Transverse colon (tissue), 4 donors: ENCODE measurements around the gene GSC. TPM values are rescaled to one million over a fixed set of nuclear protein-coding genes. Genes with fewer than 3 reads are reported as not detected.
"Not testable (repeated sequence)": the region's sequence is repeated elsewhere in the genome, so short reads cannot be mapped to it uniquely, and the experiment has no call there.

Experiments used
- DNase-seq: peaks from one replicate; pipeline ENCODE4 v3.0.0-alpha.2; 2019
- H3K27ac ChIP-seq, 4 donors: fragments of 200-600 bp; sonication (generic); 2 replicates each; pipeline ENCODE4 v1.5.1; 2016 to 2018; ENCODE audit warnings: inconsistent platforms in 4 of 4
- H3K27me3 ChIP-seq: fragments of 200-600 bp; sonication (generic); 2 replicates; pipeline ENCODE4 v1.5.1; 2017; ENCODE audit warnings: inconsistent platforms
- H3K36me3 ChIP-seq, 4 donors: fragments of 200-600 bp; sonication (generic); 2 replicates each; pipeline ENCODE4 v1.5.1; 2017 to 2019; ENCODE audit warnings: inconsistent platforms in 4 of 4
- H3K4me1 ChIP-seq, 4 donors: fragments of 200-600 bp; sonication (generic); 2 replicates each; pipeline ENCODE4 v1.5.1; 2017 to 2020; ENCODE audit warnings: inconsistent platforms in 4 of 4
- H3K4me3 ChIP-seq, 4 donors: fragments of 200-600 bp; sonication (generic); 1 replicate in 1 of 4; 2 replicates in 3 of 4; pipeline versions ENCODE4 v1.5.1 to v1.6.1; 2017 to 2019; ENCODE audit warnings: inconsistent platforms in 4 of 4
- H3K9me3 ChIP-seq, 2 donors: fragments of 200-600 bp; sonication (generic); 2 replicates each; pipeline ENCODE4 v1.5.1; 2017 to 2019; ENCODE audit warnings: inconsistent platforms in 2 of 2
- CTCF ChIP-seq, 5 experiments: fragments of 200-600 bp in 3 of 5; fragments of 450-650 bp in 2 of 5; sonication (generic) in 3 of 5; IDR thresholded peaks; 1 replicate in 2 of 5; 2 replicates in 3 of 5; pipeline ENCODE4 v1.5.1; 2016 to 2017; ENCODE audit warnings: antibody characterized with exemption in 5 of 5, inconsistent platforms in 3 of 5, mild to moderate bottlenecking in 2 of 5, moderate library complexity in 1 of 5
- EP300 ChIP-seq: sonication (generic); formaldehyde crosslinking; IDR thresholded peaks from one replicate; pipeline ENCODE4 v1.6.1; 2017; ENCODE audit warnings: antibody characterized with exemption, low read depth
- POLR2A ChIP-seq: fragments of 450-650 bp; IDR thresholded peaks from one replicate; pipeline ENCODE4 v1.6.1; 2016; ENCODE audit warnings: antibody characterized with exemption, mild to moderate bottlenecking, moderate library complexity
- POLR2AphosphoS5 ChIP-seq, 3 donors: sonication (generic); formaldehyde crosslinking; IDR thresholded peaks; one replicate each; pipeline ENCODE4 v1.6.1; 2016; ENCODE audit warnings: antibody characterized with exemption in 3 of 3
- WGBS, 2 donors: methylation state at CpG; one replicate each; pipeline ENCODE4 v1.1.5; 2018; ENCODE audit warnings: low coverage in 1 of 2; 5-methylcytosine and 5-hydroxymethylcytosine counted together
- in situ Hi-C, 4 donors: fragments of 200-750 bp; cut with MboI; loops; one replicate each; pipeline versions ENCODE4 v1.15.0 to v1.15.1; 2017; ENCODE audit warnings: low sequenced_read_pairs in 3 of 4, low pct_ligation_motif_present in 1 of 4, low pct_unique_long_range_greater_than_20kb in 1 of 4
- intact Hi-C: fragments of 100-400 bp; cut with DNase I; formaldehyde crosslinking; loops from one replicate; pipeline ENCODE4 v1.15.1; 2023; ENCODE audit warnings: low total_unique reads
- total RNA-seq, 4 donors: library from RNA; depleted of rRNA; stranded (reverse); fragments of >200 nt; gene quantifications; one replicate each; pipeline ENCODE4 v1.1.0, GENCODE V29; 2016

Gene GSC
- total RNA-seq, 4 donors from 2014 or later = 0.32 TPM; not detected in 3

GRCh38 chr14:94801225-94801624 lies 31.3 kb upstream of the GSC start:
- intact Hi-C loops = no loop called here
- WGBS, 2 donors = 92 to 100% methylated on average over 4 to 8 of the region's 8 CpGs

GRCh38 chr14:94800764-94801163 lies 30.9 kb upstream of the GSC start:
- H3K4me3 ChIP-seq, H3K27me3 ChIP-seq, H3K9me3 ChIP-seq, H3K36me3 ChIP-seq, H3K4me1 ChIP-seq, intact Hi-C loops, in situ Hi-C loops, H3K27ac ChIP-seq, DNase-seq: not testable (repeated sequence)
- WGBS, 2 donors = 69 to 72% methylated on average over 5 to 9 of the region's 9 CpGs

More at GRCh38 chr14:94801225-94801624, 31.3 kb upstream of the GSC start:
- in situ Hi-C loops = no loop called here
- Histone ChIP-seq H3K4me1 (no peaks in the 10 kb centered on the region), H3K4me3 (no peak overlapping the region), H3K36me3 (no peaks in the 10 kb centered on the region), H3K27ac (no peak overlapping the region), H3K9me3 (no peaks in the 10 kb centered on the region), H3K27me3 (no peaks in the 10 kb centered on the region)
- TF ChIP-seq CTCF (IDR thresholded peaks at IDR 0.05) = no peak
- no peak for TF ChIP-seq POLR2A
- TF ChIP-seq POLR2AphosphoS5 (IDR thresholded peaks at IDR 0.05) = no peak
- TF ChIP-seq EP300 = no peak
- no peak for DNase-seq

DNA sequence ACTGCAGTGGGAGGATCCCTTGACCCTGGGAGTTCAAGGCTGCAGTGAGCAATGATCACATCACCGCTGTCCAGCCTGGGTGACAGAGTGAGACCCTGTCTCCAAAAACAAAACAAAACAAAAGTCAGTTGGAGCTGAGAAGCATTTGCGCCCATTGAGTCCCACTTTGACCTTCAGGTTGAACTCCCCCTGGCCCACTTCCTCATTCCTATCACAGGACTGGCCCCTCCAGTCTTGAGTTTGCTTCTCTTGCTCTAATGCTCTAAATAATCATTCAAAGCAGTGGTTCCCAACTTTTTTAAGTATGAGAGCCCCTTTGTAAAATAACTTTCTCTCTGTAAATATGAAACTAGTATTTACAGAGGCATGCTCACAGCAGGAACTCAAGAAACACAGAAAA lies 28.0 kb upstream of the GSC start:
- Histone ChIP-seq H3K36me3 (no peaks in the 10 kb centered on the region), H3K27ac (no peak overlapping the region), H3K27me3 (no peaks in the 10 kb centered on the region), H3K4me3 (no peak overlapping the region), H3K9me3 (no peaks in the 10 kb centered on the region), H3K4me1 (no peaks in the 10 kb centered on the region)
- DNase-seq = no peak
- intact Hi-C loops (no loop called here), in situ Hi-C loops (no loop called here)
- 86 to 100% methylated on average over 1 to 2 of the region's 2 CpGs for WGBS, 2 donors
- TF ChIP-seq CTCF (IDR thresholded peaks at IDR 0.05) (no peak), EP300 (no peak), POLR2AphosphoS5 (IDR thresholded peaks at IDR 0.05) (no peak), POLR2A (no peak)

DNA sequence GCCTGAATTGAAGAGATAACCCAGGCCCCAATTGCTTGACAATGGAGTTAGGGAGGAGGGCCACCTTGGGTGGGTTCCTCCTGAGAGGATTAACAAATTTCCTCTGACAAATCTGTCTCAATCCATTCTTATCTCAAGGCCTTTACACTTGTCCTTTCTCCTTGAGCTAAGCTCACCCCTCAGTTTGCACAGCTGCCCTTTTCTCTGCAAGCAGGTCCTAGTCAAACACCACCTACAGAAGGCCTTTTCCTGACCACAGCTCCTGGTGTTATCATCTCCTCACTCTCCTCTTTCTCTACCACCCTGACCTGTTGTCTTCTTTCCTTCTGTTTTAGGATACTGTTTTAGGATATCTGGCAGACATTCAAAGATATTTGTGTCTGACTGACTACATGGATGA lies 26.4 kb upstream of the GSC start:
- TF ChIP-seq CTCF (IDR thresholded peaks at IDR 0.05) (no peak), POLR2A (no peak), POLR2AphosphoS5 (IDR thresholded peaks at IDR 0.05) (no peak), EP300 (no peak)
- Histone ChIP-seq H3K36me3 (no peaks in the 10 kb centered on the region), H3K9me3 (no peaks in the 10 kb centered on the region), H3K27me3 (no peaks in the 10 kb centered on the region), H3K4me1 (no peaks in the 10 kb centered on the region), H3K27ac (no peak overlapping the region), H3K4me3 (no peak overlapping the region)
- in situ Hi-C loops = no loop called here
- intact Hi-C loops = no loop called here
- no peak for DNase-seq

DNA sequence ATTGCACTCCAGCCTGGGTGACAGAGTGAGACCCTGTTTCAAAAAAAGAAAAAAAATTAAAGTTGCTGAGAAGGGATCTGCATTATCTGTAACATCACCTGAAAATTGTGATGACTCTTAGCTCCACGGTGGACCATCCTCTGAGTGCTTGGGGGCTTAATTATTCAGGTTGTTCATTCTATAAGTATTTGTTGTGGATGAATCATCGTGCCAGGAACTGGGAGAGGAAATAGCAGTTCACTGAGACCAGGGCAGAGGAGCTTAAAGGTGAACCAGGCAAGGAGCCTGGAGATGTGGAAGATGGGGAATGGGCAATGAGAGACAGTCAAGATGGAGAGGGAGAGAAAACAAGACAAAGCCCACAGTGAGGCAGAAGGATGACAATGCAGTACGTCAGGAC lies 25.5 kb upstream of the GSC start:
- intact Hi-C loops (no loop called here), in situ Hi-C loops (no loop called here)
- DNase-seq = no peak

More for the DNA sequence above, 25.5 kb upstream of the GSC start:
- Histone ChIP-seq H3K4me3 (no peak overlapping the region), H3K27ac (no peak overlapping the region), H3K27me3 (peaks cover 3% of the 10 kb centered on the region), H3K9me3 (no peaks in the 10 kb centered on the region), H3K36me3 (no peaks in the 10 kb centered on the region), H3K4me1 (no peaks in the 10 kb centered on the region)
- 66 to 93% methylated on average over 3 of the region's 3 CpGs for WGBS, 2 donors
- TF ChIP-seq POLR2A (no peak), POLR2AphosphoS5 (IDR thresholded peaks at IDR 0.05) (no peak), EP300 (no peak), CTCF (IDR thresholded peaks at IDR 0.05) (no peak)
